Fibroblast of villous mesenchyme (primary cell): ENCODE data around the gene STUB1. TPM values are rescaled to one million over a fixed set of nuclear protein-coding genes. Genes with fewer than 3 reads are reported as not detected.

Source experiments
- DNase-seq: peaks from one replicate; pipeline ENCODE4 v3.0.0-alpha.2; 2010; ENCODE audit warnings: low read depth
- H3K4me3 ChIP-seq: 2 replicates; pipeline ENCODE4 v1.5.1; 2011; ENCODE audit warnings: low read depth, mild to moderate bottlenecking, low read length
- total RNA-seq: library from RNA; depleted of rRNA; stranded (reverse); fragments of >200 nt; gene quantifications from 2 replicates; pipeline ENCODE4 v1.2.3, GENCODE V29; 2012
- TF ChIP-seq, protein P1 (sequence below): IDR thresholded peaks from 2 replicates; pipeline ENCODE4 v1.5.1; 2012; ENCODE audit warnings: low read depth, mild to moderate bottlenecking, low read length; ENCODE audit not compliant: insufficient read depth

Gene STUB1
- total RNA-seq, 1 donor: 100 TPM

DNA sequence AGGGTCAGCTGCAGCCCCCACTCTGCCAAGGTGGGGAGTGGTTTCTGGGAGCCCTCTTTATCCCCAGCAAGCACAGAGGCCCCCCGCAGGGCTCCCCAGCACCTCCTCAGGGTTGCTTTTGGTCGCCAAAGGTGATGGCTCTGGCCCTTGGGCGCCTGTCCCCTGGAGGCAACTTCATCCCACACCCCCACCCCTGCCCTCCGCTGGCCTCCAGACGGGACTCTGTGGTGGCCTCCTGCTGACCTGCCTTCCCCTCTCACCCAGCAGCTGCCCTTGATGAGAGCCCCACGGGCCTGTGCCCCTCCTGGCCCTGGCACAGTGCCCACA lies 20.1 kb upstream of the STUB1 start:
- H3K4me3 ChIP-seq: no peak overlapping the region
- TF ChIP-seq, protein P1, sequence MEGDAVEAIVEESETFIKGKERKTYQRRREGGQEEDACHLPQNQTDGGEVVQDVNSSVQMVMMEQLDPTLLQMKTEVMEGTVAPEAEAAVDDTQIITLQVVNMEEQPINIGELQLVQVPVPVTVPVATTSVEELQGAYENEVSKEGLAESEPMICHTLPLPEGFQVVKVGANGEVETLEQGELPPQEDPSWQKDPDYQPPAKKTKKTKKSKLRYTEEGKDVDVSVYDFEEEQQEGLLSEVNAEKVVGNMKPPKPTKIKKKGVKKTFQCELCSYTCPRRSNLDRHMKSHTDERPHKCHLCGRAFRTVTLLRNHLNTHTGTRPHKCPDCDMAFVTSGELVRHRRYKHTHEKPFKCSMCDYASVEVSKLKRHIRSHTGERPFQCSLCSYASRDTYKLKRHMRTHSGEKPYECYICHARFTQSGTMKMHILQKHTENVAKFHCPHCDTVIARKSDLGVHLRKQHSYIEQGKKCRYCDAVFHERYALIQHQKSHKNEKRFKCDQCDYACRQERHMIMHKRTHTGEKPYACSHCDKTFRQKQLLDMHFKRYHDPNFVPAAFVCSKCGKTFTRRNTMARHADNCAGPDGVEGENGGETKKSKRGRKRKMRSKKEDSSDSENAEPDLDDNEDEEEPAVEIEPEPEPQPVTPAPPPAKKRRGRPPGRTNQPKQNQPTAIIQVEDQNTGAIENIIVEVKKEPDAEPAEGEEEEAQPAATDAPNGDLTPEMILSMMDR: no peak
- DNase-seq: no peak

DNA sequence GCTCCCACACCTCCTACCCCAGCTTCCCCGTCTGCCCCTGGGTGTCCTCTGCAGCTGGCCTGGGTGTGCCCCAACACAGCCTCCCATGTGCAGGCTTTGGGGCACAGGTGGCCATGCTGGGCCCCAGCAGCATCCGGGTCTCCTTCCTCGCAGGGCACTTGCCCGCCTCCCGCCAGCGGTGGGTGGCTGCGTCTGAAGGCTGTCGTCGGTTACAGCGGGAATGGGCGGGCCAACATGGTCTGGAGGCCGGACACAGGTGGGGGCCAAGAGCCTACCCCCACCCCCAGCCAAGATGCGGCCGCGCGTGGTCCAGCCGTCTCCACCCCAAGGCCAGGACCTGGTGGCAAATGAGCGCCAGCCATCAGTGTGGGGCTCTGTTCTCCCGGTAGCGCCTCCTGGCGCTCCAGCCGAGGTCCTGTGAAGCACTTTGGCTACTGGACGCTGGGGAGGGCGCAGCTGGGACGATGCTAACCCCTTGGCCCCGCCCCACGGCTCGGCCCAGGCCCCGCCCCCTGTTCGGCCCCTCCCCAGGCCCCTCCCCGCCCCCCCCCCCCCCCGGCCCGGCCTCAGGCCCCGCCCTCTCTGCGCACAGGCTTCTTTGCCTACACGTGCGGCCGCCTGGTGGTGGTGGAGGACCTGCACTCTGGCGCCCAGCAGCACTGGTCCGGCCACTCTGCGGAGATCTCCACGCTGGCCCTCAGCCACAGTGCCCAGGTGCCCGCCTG lies 19.6 kb upstream of the STUB1 start:
- TF ChIP-seq, protein P1: peak; percentile 45
- no peak overlapping the region for H3K4me3 ChIP-seq
- DNase-seq: peak; percentile 78

DNA sequence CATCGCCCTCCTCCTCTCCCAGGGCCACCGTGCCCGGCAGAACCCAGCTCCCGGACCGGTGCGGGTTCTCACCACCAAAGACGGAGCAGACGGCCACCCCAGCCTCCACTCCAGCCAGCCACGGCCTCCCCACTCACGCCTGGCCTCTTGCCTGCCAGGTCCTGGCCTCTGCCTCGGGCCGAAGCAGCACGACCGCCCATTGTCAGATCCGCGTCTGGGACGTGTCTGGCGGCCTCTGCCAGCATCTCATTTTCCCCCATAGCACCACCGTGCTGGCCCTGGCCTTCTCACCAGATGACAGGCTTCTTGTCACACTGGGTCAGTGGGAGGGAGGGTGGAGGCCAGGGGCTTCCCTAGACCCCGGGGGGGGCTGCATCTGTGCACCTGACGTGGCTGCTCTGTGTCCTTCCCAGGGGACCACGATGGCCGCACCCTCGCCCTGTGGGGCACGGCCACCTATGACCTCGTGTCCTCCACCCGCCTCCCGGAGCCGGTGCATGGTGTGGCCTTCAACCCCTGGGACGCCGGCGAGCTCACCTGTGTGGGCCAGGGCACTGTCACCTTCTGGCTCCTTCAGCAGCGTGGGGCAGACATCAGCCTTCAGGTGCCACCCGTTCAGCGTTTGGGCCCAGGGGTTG lies 18.9 kb upstream of the STUB1 start:
- H3K4me3 ChIP-seq: no peak overlapping the region
- no peak for DNase-seq
- TF ChIP-seq, protein P1: no peak

DNA sequence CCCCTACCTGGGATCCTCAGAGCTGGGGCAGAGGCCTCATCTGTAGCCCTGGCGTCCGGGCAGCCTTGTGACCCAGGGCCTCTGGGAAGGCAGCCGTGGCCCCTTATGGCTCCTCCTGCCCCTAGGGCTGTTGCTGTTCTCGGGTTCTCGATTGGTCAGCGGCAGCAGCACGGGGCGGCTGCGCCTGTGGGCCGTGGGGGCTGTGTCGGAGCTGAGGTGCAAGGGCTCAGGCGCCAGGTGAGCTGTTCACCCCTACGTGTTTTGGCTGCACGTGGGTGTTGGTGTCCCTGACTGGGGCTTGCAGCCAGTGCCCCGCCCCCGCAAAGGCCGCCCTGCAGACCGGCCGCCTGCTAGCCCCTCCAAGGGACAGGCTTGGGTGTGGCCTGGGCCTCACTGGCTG lies 18.1 kb upstream of the STUB1 start:
- H3K4me3 ChIP-seq: no peak overlapping the region
- TF ChIP-seq, protein P1: no peak
- DNase-seq: no peak

DNA sequence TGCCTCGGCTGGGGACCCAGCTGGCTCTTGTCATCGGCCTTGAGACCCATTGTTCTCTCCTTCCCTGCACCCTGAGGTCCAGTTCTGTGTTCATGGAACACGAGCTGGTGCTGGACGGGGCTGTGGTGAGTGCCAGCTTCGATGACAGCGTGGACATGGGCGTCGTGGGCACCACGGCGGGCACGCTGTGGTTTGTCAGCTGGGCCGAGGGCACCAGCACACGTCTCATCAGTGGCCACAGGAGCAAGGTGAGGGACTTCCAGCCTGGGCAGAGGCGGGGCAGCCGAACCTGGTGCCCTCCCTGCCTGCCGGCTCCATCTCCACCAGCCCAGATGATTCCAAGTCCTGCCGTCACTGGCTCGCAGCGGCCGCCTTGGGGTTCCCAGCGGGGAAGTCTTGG lies 17.6 kb upstream of the STUB1 start:
- TF ChIP-seq, protein P1: no peak
- no peak for DNase-seq
- H3K4me3 ChIP-seq: no peak overlapping the region

DNA sequence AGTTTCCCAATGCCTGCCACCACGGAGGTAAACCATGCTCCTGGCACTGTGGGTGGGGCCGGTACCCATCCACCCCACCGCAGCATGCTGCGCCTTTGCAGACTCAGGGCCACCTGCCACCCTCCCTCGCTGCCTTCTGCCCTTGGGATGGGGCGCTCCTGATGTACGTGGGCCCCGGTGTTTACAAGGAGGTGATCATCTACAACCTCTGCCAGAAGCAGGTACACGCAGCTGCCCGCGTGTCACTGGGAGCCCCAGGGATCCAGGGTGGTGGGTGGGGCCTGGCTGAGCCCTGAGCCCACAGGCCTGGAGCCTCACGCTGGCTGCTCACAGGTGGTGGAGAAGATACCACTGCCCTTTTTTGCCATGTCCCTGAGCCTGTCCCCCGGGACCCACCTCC lies 13.6 kb upstream of the STUB1 start:
- no peak for DNase-seq
- TF ChIP-seq, protein P1: no peak
- no peak overlapping the region for H3K4me3 ChIP-seq

DNA sequence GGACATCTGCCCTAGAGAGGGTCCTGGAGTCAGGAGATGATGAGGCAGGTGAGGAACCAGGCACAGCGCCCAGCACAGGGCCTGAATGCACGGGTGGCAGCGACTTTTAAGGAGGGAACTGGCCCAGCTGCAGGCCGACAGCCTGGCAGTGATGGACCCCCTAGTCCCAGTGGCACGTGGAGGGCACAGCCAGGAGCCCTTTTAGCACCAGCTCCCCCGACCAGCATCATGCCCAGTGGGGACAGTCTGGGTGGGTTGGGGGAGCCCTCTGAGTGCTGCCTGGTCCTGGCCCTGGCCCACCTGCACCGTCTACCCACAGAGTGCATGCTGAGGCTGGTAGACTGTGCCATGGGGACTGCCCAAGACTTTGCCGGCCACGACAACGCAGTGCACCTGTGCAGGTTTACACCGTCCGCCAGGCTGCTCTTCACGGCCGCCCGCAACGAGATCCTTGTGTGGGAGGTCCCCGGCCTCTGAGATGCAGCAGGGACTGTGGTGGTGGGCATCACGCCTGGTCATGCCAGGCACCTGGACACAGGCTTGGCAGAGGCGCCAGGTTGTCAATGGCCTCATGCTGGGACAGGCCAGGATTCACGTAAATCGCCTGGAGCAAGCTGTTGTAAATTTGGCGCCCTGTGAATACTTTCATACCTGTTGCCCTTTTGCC lies 13.0 kb upstream of the STUB1 start:
- TF ChIP-seq, protein P1: no peak
- H3K4me3 ChIP-seq: no peak overlapping the region
- no peak for DNase-seq
